Activated T-helper 1 cell treated with Interleukin-2 at 50 U/mL for 16 hours (primary cell): Measurements from ENCODE around the gene FOLR1.

Experiments used
- DNase-seq: peaks from one replicate; pipeline ENCODE4 v3.0.0-alpha.2; 2020; ENCODE audit warnings: low read depth

Gene FOLR1

DNA sequence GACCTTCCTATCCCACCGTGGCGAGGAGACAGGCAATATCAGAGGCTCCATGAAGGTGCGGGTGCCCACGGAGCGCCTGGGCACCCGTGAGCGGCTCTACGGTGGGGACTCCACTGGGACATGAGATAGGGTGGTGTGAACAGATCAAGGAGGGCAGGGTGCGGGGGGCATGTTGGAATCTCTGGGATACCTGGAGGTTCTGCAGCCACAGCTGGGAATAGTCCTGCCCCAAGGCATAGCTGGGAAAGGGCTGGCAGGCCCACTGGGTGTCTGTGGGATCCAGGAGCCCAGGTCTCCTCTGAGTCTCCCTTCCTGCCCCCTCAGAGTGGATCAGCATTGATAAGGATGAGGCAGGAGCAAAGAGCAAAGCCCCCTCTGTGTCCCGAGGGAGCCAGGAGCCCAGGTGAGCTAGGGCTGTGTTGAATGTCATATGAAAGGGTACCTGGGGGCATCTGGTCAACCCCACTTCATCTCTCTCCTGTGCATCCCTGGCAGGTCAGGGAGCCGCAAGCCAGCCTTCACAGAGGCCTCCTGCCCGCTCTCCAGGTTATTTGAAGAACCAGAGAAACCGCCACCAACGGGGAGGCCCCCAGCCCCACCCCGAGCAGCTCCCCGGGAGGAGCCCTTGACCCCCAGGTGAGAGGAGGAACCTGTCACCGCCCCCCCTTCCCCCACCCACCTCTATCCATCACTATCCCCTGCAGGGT, 43.6 kb downstream of the FOLR1 start:
- no peak for DNase-seq

DNA sequence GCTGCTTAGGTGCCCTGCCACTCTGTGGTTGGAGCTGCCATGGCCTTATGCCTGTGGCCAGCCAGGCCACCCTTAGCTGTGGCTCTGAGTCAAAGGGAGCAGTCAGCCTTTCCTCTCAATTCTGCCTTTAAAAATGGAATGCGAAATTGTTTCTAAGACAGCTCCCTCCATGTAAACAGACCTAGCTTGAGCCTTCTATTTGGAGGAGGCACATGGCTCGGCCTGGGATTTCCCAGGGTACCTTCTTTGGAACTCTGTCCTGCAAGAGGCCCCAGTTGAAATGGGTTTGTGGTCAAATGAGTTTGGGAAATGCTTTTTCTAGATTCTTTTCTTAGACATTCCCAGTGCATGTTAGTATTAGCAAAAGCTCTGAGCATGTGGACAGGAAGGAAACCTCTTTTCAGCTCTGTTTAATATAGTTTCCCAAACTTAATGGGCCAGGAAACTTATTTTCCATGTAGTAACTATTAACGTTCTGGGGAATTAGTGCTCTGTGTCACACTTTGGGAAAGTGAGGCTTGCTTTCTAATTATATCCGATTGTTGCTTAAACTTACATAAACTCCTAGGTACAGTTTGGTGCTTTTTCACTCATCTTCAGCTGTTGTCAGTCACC, 44.2 kb downstream of the FOLR1 start:
- no peak for DNase-seq

DNA sequence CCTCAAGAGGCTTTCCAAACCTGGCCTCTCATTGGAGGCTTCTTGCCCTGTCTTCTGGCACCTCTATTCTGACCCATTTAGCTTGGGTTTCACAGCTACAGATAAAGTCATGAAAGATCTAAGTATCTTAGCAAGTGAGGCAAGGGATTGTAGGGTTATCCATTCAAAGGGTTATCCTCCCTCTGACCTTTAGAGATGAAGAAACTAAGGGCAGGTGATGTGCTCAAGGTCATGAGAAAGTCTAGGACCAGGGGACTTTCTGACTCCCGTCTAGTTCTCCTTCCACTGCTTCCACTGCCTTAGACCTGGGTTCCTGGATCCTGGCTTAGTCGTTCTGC, 44.8 kb downstream of the FOLR1 start:
- no peak for DNase-seq

DNA sequence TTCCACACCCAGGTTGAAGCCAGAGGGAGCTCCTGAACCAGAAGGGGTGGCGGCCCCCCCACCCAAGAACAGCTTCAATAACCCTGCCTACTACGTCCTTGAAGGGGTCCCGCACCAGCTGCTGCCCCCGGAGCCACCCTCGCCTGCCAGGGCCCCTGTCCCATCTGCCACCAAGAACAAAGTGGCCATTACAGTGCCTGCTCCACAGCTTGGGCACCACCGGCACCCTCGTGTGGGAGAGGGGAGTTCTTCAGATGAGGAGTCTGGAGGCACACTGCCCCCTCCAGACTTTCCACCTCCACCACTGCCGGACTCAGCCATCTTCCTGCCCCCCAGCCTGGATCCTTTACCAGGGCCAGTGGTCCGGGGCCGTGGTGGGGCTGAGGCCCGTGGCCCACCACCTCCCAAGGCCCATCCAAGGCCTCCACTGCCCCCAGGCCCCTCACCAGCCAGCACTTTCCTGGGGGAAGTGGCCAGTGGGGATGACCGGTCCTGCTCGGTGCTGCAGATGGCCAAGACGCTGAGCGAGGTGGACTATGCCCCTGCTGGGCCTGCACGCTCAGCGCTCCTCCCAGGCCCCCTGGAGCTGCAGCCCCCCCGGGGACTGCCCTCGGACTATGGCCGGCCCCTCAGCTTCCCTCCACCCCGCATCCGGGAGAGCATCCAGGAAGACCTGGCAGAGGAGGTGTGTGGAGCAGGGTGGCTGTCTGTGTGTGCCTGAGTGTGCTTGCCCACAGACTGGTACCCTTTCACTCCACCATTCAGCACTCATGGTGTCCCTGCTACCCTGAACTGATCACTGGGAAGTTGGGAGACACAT, 45.4 kb downstream of the FOLR1 start:
- no peak for DNase-seq

DNA sequence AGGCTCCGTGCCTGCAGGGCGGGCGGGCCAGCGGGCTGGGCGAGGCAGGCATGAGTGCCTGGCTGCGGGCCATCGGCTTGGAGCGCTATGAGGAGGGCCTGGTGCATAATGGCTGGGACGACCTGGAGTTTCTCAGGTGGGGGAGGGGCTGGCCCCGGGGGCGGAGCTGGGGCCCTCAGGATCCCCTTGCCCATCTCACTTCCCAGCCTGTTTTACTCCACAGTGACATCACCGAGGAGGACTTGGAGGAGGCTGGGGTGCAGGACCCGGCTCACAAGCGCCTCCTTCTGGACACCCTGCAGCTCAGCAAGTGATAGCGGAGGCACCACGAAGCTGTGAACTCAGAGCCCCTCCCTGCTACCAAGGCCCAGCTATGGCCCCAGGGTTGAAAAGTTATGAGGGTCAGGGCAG, 46.1 kb downstream of the FOLR1 start:
- DNase-seq, result peak; percentile 21

DNA sequence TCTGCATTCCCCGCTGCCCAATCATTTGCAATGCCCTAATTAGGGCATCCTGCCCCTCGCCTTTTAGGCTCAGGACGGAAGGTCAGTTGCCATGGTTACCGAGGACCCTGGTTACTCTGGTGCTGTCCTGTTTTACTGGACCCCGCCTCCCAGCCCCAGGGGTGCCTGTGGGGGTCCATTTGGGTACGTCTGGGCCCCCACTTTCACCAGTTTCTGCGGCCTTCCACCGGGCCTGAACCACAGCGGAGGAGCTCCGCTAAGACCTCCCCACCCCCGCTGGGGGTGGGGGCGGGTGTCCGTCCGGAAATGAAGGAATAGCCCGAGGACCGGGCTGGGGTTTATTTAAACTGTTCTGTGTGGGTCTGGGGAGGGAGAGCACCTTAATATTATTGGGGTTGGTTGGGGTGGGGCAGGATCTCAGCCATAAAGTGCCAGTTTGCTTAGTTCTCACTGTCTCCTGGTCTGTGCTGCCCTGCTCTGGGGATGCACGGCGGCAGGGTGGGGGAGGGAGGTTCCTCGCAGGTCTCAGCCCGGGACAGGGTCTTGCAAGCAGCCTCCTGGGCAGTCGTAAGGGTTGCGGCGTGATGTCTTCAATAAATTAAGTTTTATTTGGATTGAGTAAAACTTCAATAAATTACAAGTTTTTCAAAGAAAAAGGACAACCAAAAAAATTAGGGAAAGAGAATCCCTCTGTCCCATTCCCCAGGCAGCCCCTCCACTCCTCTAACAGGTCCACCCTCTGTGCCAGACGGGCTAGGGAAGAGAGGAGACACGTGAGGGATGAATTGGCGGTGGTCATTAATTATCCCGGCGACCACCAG, 46.8 kb downstream of the FOLR1 start:
- no peak for DNase-seq

DNA sequence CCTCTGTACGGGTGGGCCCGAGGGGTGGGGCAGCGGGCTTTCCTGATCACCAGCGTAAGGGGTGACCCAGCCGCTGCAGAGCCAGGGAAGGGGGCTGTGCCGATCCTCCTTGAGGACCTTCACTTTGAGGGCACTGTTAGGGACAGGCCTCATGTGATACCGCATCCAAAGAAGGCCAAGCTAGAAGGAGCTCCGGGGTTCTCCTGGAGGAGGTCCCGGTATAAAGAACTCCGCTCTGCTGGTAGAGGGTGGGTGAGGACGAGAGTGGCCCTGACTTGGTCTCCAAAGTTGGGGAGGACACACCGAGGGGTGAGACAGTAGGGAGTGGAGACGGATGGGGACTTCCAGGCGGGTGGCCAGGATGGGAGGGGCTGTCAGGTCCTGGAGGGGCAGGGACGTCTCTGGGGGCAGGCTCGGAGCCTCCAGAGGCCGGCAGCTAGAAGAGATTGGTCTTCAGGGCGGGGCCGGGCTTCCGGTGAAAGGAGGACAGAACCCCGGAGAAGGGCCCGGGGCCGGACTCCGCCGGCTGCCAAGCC, 47.4 kb downstream of the FOLR1 start:
- no peak for DNase-seq

DNA sequence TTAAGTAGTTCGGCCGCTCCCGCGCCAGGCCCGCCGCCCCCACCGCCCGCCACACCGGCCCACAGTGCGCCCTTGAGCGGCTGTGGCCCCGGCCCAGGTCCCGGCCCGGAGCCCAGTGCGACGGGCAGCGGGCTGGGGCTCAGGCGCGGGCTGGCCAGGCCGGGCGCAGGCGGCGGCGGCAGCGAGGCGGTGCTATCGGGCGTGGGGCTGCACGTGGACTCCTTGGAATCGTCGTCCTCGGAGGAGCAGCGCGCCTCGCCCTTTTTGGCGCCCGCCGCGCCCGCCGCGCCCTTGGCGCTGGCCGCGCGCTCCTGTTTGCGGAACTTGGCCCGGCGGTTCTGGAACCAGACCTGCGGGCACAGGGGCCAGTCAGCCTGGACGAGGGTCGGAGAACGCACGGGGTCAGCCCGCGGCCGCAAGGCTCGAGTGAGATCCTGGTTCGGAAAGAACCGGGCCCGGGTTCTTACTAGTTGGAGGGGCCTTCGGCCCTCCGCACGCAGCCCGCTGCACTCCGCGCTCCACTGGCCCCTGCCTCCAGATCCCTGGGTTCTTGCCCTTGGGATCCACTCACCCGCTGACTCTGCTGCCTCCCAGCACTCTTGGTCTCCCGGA, 48.0 kb downstream of the FOLR1 start:
- no peak for DNase-seq

DNA sequence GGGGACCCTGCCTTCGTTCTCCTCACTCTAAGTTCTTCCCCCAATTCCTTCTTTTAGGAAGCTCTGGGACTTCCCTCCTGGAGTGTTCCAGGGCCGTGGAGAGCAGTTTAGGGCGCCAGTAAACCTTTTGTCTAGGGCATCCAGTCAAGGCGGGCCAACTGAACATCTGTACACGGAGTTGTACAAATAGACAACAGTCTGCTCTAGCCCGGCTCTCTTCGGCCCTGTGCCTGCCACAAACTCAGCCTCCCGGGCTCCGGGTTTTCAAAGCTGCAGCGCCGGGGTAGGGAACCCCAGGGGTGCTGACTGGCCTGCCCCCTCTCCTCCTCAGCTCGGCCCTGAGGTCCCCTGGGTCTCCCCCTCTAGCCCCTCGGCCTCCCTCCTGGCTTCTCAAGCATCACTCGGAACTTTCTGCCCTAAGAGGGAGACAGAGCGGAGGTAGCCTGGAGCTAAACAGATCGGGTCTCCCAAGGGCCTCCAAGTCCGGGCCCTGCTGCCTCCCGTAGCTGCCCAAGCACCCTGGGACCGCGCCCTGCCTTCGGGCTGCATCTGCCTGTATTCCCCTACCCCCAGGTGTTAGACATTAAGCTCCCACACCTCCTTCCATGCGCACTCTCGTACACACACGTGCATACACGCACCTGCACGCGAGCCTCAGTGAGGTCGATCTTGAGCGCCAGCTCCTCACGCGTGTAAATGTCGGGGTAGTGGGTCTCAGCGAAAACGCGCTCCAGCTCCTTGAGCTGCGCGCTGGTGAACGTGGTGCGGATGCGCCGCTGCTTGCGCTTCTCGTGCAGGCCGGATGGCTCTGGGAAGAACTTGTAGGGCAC, 48.7 kb downstream of the FOLR1 start:
- DNase-seq, result no peak

DNA sequence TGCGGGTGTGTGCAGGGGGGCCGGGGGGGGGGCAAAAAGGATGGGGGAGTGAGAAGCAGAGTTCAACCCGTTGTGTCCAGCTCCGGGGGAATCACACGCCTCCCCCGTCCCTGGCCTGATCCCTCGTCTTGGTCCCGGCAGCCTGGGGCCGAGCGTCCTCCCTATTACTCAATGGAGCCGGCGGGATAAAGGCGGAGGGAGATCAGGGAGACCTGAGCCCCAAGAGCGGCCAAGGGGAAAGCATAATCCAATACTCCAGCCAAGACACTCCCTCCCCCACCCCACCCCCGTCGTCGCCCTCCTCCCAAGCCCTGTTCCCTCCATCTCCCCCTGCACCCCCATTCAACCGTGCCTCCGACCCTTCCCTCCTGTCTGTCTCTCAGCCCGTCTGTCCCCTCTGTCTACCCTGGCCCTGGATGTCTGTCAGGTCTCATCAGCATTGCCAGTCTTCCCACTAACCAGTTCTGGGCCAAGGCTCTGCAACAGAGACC, 49.4 kb downstream of the FOLR1 start:
- DNase-seq, result no peak

DNA sequence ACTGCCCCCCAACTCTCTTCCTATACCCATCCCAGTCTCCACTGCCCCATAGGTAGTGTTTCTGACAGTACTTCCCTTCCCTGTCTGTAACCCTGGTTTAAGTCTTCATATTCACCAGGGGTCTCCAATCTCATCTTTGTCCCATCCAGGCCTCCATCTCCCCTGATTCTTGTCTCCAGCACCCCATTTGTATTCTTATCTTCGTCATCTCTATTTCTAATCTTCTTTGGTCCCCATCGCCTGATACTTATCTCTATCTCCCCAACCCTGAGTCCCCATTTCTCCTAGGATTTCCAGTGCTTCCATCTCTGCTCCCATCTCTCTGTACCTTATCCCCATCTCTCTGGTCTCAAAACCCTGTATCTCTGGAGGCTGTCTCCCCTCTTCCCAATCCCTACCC, 50.2 kb downstream of the FOLR1 start:
- no peak for DNase-seq

DNA sequence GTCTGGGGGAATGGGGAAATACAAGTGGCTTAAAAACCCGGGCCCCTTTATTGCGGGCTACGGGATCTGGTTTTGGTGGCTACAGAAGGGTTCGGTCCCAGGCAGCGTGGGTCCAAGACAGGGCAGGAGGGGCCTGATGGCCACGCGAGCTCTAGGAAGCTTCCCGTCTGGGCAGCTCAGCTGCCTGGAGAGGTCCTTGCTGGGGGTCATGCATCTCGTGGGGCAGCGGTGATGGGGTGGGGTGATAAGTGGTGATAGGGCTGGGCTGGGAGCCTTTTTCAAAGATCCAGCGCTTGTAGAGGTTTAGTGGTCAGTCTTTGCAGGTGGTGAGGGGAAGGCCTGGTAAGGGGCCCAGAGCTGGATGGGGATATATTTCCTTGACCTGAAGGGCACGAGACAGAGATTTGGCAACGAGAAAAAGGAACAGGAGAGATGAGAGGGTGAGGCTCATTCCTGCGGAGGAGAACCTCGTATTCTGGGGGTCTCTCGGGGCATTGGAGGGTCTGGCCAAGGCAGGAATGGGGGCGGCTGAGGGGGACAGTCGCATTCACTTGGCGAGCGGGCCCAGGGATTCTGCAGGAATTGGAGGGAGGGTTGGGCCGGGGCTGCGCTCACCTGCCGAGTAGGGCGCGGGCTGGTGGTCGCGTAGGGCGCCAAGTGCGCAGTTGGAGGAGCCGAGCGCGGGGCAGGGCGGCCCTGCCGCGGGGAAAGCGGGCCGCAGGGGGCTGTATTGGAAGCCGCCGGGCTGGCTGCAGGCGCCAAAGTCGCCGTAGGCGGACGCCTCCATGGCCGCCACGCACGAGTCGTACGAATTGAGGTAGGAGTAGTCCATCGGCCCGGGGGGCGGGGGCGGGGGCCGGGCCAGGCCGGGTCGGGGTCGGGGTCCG, 51.5 kb downstream of the FOLR1 start:
- no peak for DNase-seq

DNA sequence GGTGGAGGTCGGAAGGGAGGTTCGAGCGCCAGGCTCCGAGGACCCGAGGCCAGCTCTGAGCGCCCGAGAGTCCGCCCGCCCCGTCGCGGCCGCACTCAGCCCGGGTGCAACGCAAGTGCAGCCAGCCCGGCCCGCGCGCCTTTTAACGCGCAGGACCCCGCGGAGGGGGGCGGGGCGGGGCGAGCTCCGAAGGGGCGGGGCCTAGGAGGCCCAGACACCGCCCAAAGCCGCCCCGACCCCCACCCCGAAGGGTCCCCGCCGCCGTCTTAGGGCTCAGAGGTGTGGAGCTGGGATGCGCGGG, 52.1 kb downstream of the FOLR1 start, which contains the start of gene PHOX2A:
Gene PHOX2A (minus strand): TSS at position 117 of the 301 bp plus-strand sequence. CDS start 172 bp downstream, outside the sequence.
- no peak for DNase-seq

DNA sequence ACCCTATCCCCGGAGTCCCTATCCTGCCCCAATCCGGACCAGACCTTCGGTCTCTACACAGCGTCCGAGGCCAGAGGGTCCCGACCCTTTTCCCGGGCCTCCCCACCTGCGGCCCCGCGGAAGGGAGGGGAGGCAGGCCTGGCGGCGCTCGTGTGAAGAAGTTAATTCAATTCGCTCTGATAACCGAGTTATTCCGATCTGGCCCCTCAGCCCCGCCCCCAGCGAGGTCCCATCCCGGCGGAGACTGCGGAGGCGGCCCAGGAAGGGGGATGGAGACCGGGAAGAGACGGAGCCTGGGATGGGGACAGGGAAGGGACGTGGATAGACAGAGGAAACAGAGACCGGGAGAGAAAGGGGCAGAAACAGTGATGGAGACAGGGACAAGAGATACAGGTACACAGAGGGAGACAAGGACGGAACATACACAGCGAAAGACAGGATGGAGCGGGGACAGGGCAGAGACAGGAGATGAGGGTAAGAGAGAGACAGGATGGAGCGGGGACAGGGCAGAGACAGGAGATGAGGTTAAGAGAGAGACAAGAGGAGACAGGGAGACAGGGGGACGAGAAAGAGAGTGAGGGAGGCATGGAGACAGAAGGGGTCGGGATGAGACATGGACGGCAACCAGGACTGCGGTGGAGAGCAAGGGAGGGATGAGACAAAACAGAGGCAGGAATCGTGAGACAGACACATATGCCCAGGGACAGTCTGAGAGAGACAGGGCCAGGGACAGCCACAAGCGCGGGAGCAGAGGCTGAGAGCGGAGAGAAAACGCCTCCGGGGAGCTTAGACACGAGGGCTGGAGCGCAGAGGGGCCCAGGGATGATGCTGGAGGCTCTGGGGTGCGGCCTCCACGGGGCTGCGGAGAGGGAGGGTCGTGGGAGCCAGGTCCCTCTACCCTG, 52.7 kb downstream of the FOLR1 start:
- no peak for DNase-seq

DNA sequence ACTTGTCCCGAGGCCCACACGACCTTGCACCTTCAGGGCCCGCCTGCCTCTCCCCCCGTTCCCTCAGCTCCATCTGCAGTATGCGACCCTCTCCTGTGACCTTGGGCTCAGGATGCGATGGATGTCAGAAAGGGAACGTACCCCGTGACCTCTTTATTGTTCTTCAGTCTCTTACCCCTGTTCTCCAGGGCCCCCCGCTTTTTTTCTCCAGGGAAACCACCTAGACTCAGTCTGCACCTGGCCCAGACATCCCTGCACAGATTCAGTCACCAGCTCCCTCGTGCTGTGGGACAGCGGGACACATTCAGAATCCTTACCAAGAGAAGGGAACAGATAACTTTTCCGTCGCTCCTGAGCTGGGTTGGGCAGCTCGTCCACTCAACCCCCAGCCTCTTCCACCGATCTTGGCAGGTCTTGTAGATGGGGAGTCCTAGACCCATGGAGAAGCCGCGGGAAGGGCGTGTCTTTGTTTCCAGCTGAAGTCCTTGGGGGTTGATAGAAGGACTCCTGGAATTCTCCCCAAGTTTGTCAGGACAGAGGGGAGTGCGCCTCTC, 53.4 kb downstream of the FOLR1 start:
- DNase-seq, result no peak
